ENCODE results near the gene KANSL1. TPM values are rescaled to one million over a fixed set of nuclear protein-coding genes. Genes with fewer than 3 reads are reported as not detected.

The KANSL1 gene
- total and polyA plus RNA-seq, 7 donors: 9.7 to 130 (median 70.7) TPM

GRCh38 chr17:46047856-46048255, 145.4 kb downstream of the KANSL1 start:
- H3K36me3 ChIP-seq: peaks cover 3 to 54% (median 24%) of the 10 kb centered on the region in 4 donors
- no peaks in the 10 kb centered on the region for H3K27me3 ChIP-seq
- 82 to 93% methylated on average over 8 of the region's 8 CpGs for WGBS, 2 donors
- H3K4me3 ChIP-seq: no peak overlapping the region
- no peaks in the 10 kb centered on the region for H3K9me3 ChIP-seq
- intact Hi-C loops (cut with DNase I): no loop called here
- peaks cover 0 to 55% (median 33%) of the 10 kb centered on the region in 4 donors for H3K4me1 ChIP-seq
- no peak overlapping the region for H3K27ac ChIP-seq
- no peak for TF ChIP-seq POLR2AphosphoS5 (IDR thresholded peaks at IDR 0.05)
- TF ChIP-seq CTCF (IDR thresholded peaks at IDR 0.05): no peak
- no peak for TF ChIP-seq EP300 (IDR thresholded peaks at IDR 0.05)
- no peak for TF ChIP-seq POLR2A (IDR thresholded peaks at IDR 0.05)
- no peak for DNase-seq

GRCh38 chr17:46047398-46047797, 145.8 kb downstream of the KANSL1 start:
- Histone ChIP-seq H3K27ac (peak overlapping the region in 2 of 4 donors; percentile 12 to 37), H3K9me3 (no peaks in the 10 kb centered on the region), H3K4me3 (no peak overlapping the region), H3K4me1 (peaks cover 0 to 55% (median 34%) of the 10 kb centered on the region in 4 donors), H3K27me3 (no peaks in the 10 kb centered on the region), H3K36me3 (peaks cover 3 to 56% (median 24%) of the 10 kb centered on the region in 4 donors)
- DNase-seq: no peak
- WGBS, 2 donors: 87 to 96% methylated on average over 5 of the region's 5 CpGs
- TF ChIP-seq EP300 (IDR thresholded peaks at IDR 0.05): no peak
- TF ChIP-seq CTCF (IDR thresholded peaks at IDR 0.05): no peak
- no peak for TF ChIP-seq POLR2AphosphoS5 (IDR thresholded peaks at IDR 0.05)
- TF ChIP-seq POLR2A (IDR thresholded peaks at IDR 0.05): no peak
- intact Hi-C loops (cut with DNase I): no loop called here

GRCh38 chr17:46046957-46047356, 146.3 kb downstream of the KANSL1 start:
- H3K9me3 ChIP-seq: no peaks in the 10 kb centered on the region
- no peak for DNase-seq
- peak in 1 of 4 donors; percentile 24 for TF ChIP-seq POLR2AphosphoS5 (IDR thresholded peaks at IDR 0.05)
- no peak for TF ChIP-seq POLR2A (IDR thresholded peaks at IDR 0.05)
- 40 to 63% methylated on average over 1 of the region's 1 CpG for WGBS, 2 donors
- peaks cover 0 to 51% (median 32%) of the 10 kb centered on the region in 4 donors for H3K4me1 ChIP-seq
- H3K27me3 ChIP-seq: no peaks in the 10 kb centered on the region
- peak overlapping the region in 2 of 4 donors; percentile 12 to 37 for H3K27ac ChIP-seq
- no peak overlapping the region for H3K4me3 ChIP-seq
- intact Hi-C loops (cut with DNase I): no loop called here
- H3K36me3 ChIP-seq: peaks cover 3 to 61% (median 24%) of the 10 kb centered on the region in 4 donors

- Histone ChIP-seq H3K36me3 (peaks cover 3 to 69% (median 24%) of the 10 kb centered on the region in 4 donors), H3K4me3 (no peak overlapping the region), H3K27ac (peak overlapping the region in 3 of 4 donors; percentile 11 to 42 (median 22)), H3K27me3 (no peaks in the 10 kb centered on the region), H3K4me1 (peaks cover 0 to 40% (median 29%) of the 10 kb centered on the region in 4 donors), H3K9me3 (no peaks in the 10 kb centered on the region)
- intact Hi-C loops (cut with DNase I): no loop called here
- DNase-seq: no peak
- no peak for TF ChIP-seq POLR2A (IDR thresholded peaks at IDR 0.05)
- no peak for TF ChIP-seq EP300 (IDR thresholded peaks at IDR 0.05)
- TF ChIP-seq CTCF (IDR thresholded peaks at IDR 0.05): no peak
- TF ChIP-seq POLR2AphosphoS5 (IDR thresholded peaks at IDR 0.05): no peak
- 64 to 83% methylated on average over 3 of the region's 3 CpGs for WGBS, 2 donors
These were observed 147.6 kb downstream of the KANSL1 start for GRCh38 chr17:46045639-46046038.

- 21 to 67% methylated on average over 2 of the region's 2 CpGs for WGBS, 2 donors
- intact Hi-C loops (cut with DNase I): loop anchor here (1.0 kb wide), 2 partner anchors 148 to 168 kb away; partner anchors contain the start of gene KANSL1
- Histone ChIP-seq H3K4me3 (no peak overlapping the region), H3K27ac (peak overlapping the region in 3 of 4 donors; percentile 11 to 72 (median 66)), H3K36me3 (peaks cover 0 to 62% (median 18%) of the 10 kb centered on the region in 4 donors), H3K9me3 (no peaks in the 10 kb centered on the region), H3K27me3 (no peaks in the 10 kb centered on the region), H3K4me1 (peaks cover 0 to 43% (median 32%) of the 10 kb centered on the region in 4 donors)
- no peak for TF ChIP-seq EP300 (IDR thresholded peaks at IDR 0.05)
- no peak for TF ChIP-seq CTCF (IDR thresholded peaks at IDR 0.05)
- TF ChIP-seq POLR2A (IDR thresholded peaks at IDR 0.05): no peak
- no peak for TF ChIP-seq POLR2AphosphoS5 (IDR thresholded peaks at IDR 0.05)
- DNase-seq: no peak
These were observed 148.2 kb downstream of the KANSL1 start for GRCh38 chr17:46044989-46045388.
